Stimulated activated CD8-positive, alpha-beta memory T cell treated with anti-CD3 and anti-CD28 coated beads, Interleukin-15, amount 100 ng/mL, for 1 hour (primary cell): ENCODE results near the gene MGAT5.

ENCODE experiments used
- DNase-seq: peaks from one replicate; pipeline ENCODE4 v3.0.0-alpha.2; 2020; ENCODE audit warnings: low read depth

Gene MGAT5

GRCh38 chr2:134399096-134399495, 145.2 kb downstream of the MGAT5 start:
- DNase-seq, result no peak

- no peak for DNase-seq
Measured at GRCh38 chr2:134401081-134401497, 147.2 kb downstream of the MGAT5 start.

GRCh38 chr2:134401789-134402188, 147.9 kb downstream of the MGAT5 start:
- no peak for DNase-seq

- DNase-seq, result no peak
Measured at GRCh38 chr2:134402410-134402809, 148.5 kb downstream of the MGAT5 start.

GRCh38 chr2:134405611-134406081, 151.8 kb downstream of the MGAT5 start:
- DNase-seq, result no peak

GRCh38 chr2:134406311-134406710, 152.4 kb downstream of the MGAT5 start:
- no peak for DNase-seq

- no peak for DNase-seq
Measured at GRCh38 chr2:134406736-134407135, 152.9 kb downstream of the MGAT5 start.

GRCh38 chr2:134407154-134407890, 153.4 kb downstream of the MGAT5 start:
- DNase-seq, result no peak

GRCh38 chr2:134408386-134408785, 154.5 kb downstream of the MGAT5 start:
- DNase-seq, result no peak

- no peak for DNase-seq
Measured at GRCh38 chr2:134408791-134409190, 154.9 kb downstream of the MGAT5 start.

GRCh38 chr2:134410006-134410405, 156.1 kb downstream of the MGAT5 start:
- DNase-seq, result no peak

GRCh38 chr2:134410831-134411231, 157.0 kb downstream of the MGAT5 start:
- DNase-seq, result no peak

- no peak for DNase-seq
Measured at GRCh38 chr2:134411279-134411827, 157.5 kb downstream of the MGAT5 start.

- peak; percentile 37 for DNase-seq
Measured at GRCh38 chr2:134411828-134412638, 158.2 kb downstream of the MGAT5 start.

GRCh38 chr2:134412639-134412999, 158.7 kb downstream of the MGAT5 start:
- no peak for DNase-seq

GRCh38 chr2:134413430-134413829, 159.6 kb downstream of the MGAT5 start:
- no peak for DNase-seq

GRCh38 chr2:134413912-134414311, 160.0 kb downstream of the MGAT5 start:
- no peak for DNase-seq

- no peak for DNase-seq
Measured at GRCh38 chr2:134416018-134416417, 162.1 kb downstream of the MGAT5 start.

- DNase-seq, result no peak
Measured at GRCh38 chr2:134416637-134417036, 162.8 kb downstream of the MGAT5 start.

- DNase-seq, result no peak
Measured at GRCh38 chr2:134417968-134418582, 164.2 kb downstream of the MGAT5 start.

- DNase-seq, result no peak
Measured at GRCh38 chr2:134420259-134420658, 166.4 kb downstream of the MGAT5 start.

- DNase-seq, result no peak
Measured at GRCh38 chr2:134420920-134421319, 167.0 kb downstream of the MGAT5 start.
